Mammary epithelial cell (primary cell): ENCODE results near the gene BDKRB1.

Experiments
- EZH2 ChIP-seq: IDR thresholded peaks from 2 replicates; pipeline ENCODE4 v1.6.1; 2012; ENCODE audit warnings: low read length, inconsistent platforms, borderline replicate concordance
- TF ChIP-seq, protein P1 (sequence below), 2 donors: IDR thresholded peaks in 1 of 2; conservative IDR thresholded peaks in 1 of 2; 2 replicates each; pipeline ENCODE4 v1.5.1; 2011 to 2012; ENCODE audit warnings: inconsistent platforms in 2 of 2, low read length in 2 of 2, mild to moderate bottlenecking in 2 of 2, control low read depth in 1 of 2, low read depth in 1 of 2; ENCODE audit not compliant: insufficient read depth in 1 of 2; ENCODE audit errors: extremely low read depth in 1 of 2

DNA sequence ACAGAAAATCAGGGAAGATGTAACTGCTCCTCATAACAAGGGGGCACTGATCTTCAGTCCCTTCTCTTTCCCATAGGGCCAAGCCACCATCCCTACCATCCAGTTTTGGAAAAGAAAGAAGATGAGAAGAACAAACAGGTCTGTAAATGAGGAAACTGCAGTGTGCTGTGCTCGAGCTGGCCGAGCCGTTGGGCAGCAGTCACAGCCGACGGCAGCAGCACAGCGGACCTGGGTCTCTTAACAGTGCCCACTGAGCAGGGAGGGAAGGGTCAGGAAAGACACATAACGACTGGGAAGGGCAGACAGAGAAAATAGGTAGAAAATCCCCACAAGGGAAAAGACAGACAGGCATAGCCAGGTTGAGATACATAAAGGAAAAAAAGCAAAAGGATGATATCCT lies 38.2 kb downstream of the BDKRB1 start:
- TF ChIP-seq, protein P1, sequence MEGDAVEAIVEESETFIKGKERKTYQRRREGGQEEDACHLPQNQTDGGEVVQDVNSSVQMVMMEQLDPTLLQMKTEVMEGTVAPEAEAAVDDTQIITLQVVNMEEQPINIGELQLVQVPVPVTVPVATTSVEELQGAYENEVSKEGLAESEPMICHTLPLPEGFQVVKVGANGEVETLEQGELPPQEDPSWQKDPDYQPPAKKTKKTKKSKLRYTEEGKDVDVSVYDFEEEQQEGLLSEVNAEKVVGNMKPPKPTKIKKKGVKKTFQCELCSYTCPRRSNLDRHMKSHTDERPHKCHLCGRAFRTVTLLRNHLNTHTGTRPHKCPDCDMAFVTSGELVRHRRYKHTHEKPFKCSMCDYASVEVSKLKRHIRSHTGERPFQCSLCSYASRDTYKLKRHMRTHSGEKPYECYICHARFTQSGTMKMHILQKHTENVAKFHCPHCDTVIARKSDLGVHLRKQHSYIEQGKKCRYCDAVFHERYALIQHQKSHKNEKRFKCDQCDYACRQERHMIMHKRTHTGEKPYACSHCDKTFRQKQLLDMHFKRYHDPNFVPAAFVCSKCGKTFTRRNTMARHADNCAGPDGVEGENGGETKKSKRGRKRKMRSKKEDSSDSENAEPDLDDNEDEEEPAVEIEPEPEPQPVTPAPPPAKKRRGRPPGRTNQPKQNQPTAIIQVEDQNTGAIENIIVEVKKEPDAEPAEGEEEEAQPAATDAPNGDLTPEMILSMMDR (conservative IDR thresholded peaks at IDR 0.05 in 1 of 2, IDR thresholded peaks at IDR 0.05 in 1 of 2; ENCODE audit: extremely low read depth in 1 of 2, insufficient read depth in 1 of 2, low read depth in 1 of 2, low read length in 2 of 2): no peak
- no peak for TF ChIP-seq EZH2
